NCI-H2196 (cell line): Measurements from ENCODE around the gene COPS9.

Experiments
- DNase-seq: peaks from one replicate; lab custom pipeline; 2025; ENCODE audit not compliant: unreplicated experiment; lab: John Stamatoyannopoulos, UW

COPS9 gene

DNA sequence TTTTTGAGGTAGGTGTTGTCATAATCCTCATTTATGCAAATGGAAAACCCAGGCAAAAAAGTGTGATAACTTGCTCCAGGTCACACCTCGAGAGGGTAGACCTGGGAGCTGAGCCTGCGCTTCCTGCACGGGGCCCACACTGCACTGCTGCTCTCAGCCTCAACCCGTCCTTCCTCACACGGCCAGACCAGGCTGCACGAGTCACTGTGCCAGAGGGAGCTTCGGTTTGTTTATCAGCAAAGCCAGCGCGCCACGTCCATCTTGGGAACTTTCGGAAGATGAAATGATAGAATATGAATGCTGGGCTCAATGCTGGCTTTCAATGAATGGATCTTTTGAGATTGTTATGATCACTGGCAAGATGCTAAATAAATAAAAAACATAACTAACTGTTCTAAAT lies 14.4 kb downstream of the COPS9 start:
- DNase-seq = no peak

DNA sequence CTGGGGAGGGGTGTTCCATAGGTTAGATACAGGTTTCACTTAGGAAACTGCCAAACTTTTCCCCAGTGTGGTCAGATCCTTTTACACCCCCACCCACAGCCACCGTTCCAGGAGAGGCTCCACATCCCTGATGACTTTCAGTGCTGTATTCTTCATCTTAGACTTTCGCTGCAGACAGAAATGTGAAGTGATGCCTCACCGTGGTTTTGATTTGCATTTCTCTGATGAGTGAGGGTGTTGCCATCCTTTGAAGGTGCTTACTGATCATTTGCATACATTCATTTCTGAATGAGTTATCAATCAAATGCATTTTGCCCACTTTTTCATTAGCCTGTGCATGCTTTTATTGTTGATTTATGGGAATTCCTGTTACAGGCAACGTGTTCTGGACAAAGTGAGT lies 14.9 kb downstream of the COPS9 start:
- no peak for DNase-seq

DNA sequence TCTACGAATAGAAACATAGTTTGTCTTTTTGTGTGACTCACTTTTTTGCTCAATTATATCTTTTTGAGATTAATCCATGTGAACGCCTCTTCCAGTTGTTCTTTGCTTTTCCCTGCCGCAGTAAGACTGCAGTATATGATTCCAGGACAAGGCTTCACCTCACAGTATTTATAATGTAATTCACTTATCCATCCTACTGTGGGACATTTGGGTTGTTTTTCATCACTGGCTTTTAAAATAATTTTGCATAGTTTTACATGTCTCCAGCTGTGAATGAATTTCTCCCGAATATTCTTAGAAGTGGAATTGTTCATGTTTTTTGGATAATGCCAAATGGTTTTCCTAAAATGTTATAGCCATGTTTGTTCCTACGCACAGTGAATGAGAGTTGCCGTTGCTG lies 21.9 kb downstream of the COPS9 start:
- no peak for DNase-seq

DNA sequence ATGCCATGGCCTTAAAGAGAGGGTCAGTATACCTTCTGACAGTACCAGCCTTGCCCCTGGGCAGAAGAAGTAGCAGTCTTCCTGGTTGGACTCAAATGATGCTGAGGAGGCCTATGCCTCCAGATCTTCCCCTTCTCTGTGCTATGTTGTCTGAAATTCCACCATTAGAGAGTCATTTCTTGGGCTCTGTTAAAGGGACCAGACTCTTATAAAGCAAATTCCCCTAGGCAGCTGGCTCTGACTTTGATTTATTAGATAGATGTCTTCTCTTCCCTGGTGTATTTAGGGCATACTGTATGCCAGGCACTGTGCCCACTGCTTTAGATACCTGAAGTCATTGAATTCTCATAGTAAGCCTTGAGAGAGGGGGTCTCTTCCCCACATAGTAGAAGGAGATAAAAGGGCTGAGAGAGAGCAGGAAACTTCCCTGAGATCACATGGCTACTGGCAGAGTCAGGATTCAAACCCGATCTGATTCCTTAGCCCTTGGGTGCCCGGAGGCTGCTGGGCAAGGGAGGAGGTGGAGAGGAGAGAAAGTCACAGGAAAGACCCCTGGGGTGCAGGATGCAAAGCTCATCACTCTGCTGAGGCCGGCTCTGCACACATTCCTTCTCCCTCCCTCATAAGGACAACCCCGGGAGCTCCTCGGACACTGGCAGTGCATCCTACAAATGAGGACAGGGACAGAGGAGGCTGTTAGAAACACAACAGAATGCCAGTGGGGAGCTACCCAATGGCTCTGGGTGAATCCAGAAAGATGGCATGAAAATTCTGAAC lies 23.0 kb downstream of the COPS9 start:
- DNase-seq = no peak

DNA sequence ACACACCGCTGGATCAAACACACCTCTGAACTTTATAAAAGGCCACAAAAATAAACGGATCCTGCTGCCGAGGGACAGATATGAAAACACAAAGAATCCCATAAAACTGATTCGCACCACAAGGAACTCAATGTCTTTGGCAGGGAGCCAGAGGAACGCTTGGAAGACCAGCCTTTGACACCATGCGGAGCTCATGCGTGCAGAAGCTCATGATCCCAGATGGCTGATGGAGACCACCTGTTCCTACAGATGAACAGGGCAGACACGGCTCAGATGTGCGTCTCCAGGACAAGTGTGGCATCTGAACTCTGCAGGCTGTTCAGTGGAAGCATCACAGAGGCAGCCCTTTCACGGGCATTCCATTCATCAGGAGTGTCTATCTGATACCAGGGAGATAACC lies 24.9 kb downstream of the COPS9 start:
- DNase-seq = no peak

DNA sequence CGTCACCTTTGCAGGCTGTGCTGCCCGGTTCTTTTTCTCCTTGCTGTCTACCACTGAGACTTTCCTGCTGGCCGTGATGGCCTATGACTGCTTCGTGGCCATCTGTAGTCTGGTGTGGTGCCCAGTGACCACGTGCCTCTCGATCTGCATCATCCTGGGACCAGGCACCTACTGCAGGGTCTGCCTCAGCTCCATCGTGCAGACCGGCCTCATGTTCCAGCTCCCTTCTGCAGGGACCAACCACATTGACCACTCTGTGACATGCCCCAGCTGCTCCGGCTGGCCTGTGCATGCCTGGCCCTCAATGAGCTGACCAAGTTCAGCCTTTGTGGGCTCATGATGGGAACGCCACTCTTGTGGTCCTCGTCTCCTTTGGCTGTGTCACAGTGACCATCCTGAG lies 26.7 kb downstream of the COPS9 start:
- no peak for DNase-seq

DNA sequence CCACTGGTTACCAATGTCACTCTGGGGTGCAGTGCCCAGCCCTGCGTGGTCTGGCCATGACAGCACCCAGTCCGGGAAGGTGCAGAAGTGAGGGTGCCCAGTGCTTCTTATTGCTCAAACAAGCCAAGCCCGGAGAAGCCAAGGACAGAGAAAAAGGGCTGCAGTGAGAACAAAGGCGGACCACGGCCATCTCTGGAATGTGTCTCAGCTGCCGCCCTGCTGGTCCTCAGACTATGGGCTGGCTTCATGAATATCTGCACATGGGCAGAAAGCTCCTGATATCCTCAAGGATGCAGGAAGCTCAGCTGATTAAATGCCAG lies 28.7 kb downstream of the COPS9 start:
- DNase-seq = no peak

DNA sequence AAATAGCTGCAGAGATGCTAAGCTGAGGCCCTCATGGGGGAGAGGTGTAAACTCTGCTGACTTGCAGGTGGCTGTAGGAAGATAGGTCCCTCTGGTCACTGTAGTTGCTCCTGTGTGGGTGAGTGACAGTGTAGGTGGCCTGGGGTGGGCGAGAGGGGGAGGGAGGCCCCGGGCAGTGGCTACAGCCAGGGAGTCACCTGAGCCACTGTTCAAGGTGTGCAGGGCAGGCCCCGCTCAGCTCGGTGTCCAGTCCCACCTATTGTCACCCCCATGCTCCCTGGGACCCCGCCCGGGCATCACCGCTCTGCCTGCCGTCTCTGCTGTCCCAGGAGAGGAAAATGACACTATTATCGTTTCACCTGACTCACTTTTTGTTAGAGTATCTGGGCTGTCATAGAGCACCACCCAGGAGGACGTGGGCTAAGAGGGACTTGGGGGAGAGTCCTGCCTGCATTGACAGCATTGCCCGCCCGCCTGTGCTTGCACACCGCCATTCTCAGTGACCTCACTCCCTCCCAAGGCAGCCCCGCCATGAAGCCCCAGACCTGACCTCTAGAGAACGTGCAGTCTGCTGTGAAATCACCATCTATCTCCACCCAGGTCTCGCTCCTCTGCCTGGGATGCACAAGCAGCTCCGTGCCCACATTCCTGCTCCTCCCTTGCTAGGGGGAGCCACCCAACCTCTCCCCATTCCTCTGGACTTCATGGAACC lies 29.2 kb downstream of the COPS9 start:
- no peak for DNase-seq

DNA sequence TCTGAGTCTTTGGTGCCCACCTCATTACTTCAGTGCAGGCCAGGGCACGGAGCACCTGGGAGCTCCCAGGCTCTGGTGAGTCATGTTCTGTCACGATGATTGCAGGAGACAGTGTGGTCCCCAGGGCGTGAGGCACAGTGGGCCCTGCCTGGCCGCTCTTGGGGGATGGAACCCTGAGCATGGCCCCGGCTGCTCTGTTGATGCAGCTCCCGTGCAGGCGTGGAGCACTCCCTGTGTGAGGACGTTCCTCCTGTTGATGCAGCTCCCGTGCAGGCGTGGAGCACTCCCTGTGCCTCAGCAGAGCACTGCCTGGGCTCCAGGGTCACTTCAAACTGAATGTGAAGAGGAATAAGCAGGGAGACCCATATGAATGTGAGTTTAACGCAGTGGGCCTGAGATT lies 30.1 kb downstream of the COPS9 start:
- DNase-seq = no peak

DNA sequence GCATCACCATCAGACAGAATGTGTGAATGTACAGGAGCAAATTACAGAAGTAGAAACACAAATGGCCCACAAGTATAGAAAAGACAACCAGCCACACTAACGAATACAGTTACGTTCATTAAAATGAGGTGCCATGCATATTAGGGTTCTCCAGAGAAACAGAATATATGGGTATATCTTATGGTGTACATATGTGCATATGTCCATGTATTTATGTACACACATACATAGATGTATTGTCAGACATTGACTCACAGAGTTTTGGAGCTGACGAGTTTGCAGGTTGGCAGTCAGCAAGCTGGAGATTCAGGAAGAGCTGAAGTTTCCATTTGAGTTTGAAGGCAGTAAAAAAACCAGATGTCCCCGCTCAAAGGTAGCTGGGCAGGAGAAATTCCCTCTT lies 33.0 kb downstream of the COPS9 start:
- DNase-seq = no peak

DNA sequence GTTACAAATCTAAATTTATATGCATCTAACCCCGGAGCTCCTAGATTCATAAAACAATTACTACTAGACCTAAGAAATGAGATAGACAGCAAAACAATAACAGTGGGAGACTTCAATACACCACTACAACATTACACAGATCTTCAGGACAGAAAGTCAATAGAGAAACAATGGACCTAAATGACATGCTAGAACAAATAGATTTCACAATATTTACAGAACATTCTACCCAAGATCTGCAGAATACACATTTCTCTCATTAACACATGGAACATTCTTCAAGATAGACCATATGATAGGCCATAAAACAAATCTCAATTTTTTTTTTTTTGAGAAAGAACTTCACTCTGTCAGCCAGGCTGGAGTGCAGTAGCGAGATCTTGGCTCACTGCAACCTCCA lies 37.8 kb downstream of the COPS9 start:
- DNase-seq = no peak

DNA sequence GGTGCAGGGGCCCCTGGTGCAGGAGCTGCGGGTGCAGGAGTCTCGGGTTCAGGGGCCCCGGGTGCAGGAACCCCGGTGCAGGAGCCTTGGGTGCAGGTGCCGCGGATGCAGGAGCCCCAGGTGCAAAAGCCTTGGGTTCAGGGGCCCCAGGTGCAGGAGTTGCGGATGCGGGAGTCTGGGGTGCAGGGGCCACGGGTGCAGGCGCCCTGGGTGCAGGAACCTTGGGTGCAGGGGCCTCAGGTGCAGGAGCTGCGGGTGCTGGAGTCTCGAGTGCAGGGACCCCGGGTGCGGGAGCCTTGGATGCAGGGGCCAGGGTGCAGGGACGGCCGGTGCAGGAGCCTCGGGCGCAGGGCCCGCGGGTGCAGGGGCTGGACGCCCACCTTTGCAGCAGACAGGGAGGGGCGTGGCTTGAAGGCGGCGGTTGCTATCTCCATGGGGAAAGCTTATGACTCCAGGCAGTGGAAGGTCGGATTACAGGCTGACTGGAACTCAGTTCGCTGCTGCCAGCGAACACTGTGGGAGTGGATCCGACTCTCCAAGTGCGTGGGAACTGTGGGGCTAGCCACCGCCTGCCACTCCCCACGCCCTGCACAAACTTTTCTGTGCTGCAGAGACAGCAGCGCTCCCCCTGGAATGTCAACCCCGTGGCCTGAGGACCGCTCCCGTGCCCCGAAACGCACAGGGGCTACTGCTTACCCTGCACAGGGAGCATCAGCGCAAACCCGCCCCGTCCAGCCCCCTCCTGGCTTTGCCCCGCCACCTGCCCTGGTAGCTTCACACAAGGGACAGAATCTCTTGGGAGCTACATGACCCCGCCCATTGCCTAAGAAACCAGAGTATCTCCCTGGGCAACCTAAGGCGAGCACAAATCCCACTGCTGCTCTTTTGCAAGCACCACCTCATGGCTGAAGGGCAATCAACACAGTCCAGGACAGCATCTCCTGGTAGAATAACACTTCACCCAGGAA lies 40.3 kb downstream of the COPS9 start:
- no peak for DNase-seq

DNA sequence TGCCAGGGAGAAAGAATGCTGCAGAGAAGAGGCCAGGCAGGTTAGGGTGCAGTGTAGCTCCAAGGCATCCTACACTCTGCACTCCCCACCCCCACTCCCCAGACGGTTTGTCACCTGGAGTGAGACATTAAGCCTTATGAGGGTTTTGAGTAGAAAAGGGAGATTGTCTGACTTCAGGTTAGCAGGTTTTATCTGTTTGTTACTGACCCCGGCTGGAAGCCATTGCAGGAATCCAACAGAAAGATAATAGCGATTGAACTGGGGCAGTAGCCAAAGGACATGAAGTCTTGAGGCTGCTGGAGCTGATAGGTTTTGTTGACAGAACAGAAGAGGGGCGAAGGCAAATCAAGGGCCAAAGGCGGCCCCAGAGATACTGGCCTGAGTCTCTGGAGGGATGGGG lies 46.8 kb downstream of the COPS9 start:
- no peak for DNase-seq

DNA sequence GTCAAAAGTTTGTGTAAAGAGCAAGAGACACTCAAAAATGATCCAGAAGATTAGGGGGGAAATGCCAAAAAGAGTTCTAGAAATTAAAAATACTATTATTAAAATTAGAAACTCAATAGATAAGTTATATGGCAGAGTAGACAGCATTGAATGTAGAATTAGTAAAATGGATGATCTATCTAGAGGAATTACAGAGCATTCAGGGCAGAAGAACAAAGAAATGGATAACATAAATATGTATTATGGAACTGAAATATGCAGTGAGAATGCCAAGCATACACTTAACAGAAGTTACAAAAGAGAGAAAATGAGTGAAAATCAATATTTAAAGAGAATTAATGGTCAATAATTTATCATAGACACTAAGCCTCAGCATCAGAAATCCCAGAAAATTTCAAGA lies 49.5 kb downstream of the COPS9 start:
- DNase-seq = no peak
